ENCODE data around the gene SLC27A3.
"Not testable (repeated sequence)": the region's sequence is repeated elsewhere in the genome, so short reads cannot be mapped to it uniquely, and the experiment has no call there.

SLC27A3 gene

DNA sequence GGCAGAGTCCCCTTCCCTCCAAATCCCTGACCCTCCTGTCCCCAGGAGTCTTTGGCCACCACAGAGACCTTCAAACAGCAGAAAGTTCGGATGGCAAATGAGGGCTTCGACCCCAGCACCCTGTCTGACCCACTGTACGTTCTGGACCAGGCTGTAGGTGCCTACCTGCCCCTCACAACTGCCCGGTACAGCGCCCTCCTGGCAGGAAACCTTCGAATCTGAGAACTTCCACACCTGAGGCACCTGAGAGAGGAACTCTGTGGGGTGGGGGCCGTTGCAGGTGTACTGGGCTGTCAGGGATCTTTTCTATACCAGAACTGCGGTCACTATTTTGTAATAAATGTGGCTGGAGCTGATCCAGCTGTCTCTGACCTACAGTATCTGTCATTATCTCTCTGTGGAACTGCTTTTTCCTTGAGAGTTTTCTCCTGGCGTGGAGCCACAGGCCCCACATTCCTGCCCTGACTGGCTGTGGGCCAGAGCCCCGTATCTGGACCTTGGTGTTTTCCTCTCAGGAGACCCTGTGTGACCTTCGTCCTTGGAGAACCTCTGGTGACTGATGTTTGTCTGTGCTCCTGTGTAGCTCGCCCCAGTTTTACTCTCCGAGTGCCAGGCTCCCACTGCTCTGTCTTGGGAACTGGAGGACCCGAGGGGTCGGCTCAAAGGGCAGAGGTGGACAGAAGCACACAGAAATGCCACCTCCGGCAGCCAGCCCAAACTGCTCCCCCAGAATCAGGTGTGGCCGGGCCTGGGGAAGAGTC lies 4.8 kb downstream of the SLC27A3 start:
- no peak overlapping the region for H3K4me3 ChIP-seq (ENCODE audit: low read depth, low read length)

DNA sequence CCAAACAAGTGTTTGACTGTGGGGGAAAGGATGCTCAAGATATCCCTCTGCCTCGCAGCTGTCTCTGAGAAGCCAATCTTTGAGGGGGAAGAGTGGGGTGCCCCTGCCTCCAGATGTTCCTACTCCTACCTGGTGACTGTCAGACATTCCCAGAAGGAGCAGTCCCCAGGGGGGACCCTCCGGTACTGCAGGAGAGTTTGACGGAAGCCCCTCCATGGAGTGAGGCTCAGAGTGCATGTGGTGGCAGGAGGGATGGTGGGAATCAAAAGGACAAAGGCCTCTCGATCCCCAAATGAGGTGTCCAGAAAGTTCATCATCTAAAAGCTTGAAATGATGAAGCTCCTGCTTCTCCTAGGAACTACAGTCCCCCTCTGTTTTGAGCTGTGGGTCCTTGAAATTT lies 5.3 kb downstream of the SLC27A3 start:
- no peak overlapping the region for H3K4me3 ChIP-seq (ENCODE audit: low read depth, low read length)

DNA sequence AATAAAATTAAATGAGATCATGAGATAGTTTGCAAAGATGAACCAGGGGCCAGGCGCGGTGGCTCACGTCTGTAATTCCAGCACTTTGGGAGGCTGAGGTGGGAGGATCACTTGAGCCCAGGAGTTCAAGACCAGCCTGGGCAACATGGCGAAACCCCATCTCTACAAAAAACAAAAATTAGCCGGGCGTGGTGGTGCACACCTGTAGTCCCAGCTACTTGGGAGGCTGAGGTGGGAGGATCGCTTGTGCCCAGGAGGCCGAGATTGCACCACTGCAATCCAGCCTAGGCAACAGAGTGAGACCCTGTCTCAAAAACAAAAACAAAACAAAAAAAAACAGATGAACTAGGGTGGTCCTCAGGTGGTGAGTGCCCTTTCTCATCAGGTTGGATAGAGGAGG lies 7.4 kb downstream of the SLC27A3 start:
- not testable (repeated sequence) for H3K4me3 ChIP-seq (ENCODE audit: low read depth, low read length)

DNA sequence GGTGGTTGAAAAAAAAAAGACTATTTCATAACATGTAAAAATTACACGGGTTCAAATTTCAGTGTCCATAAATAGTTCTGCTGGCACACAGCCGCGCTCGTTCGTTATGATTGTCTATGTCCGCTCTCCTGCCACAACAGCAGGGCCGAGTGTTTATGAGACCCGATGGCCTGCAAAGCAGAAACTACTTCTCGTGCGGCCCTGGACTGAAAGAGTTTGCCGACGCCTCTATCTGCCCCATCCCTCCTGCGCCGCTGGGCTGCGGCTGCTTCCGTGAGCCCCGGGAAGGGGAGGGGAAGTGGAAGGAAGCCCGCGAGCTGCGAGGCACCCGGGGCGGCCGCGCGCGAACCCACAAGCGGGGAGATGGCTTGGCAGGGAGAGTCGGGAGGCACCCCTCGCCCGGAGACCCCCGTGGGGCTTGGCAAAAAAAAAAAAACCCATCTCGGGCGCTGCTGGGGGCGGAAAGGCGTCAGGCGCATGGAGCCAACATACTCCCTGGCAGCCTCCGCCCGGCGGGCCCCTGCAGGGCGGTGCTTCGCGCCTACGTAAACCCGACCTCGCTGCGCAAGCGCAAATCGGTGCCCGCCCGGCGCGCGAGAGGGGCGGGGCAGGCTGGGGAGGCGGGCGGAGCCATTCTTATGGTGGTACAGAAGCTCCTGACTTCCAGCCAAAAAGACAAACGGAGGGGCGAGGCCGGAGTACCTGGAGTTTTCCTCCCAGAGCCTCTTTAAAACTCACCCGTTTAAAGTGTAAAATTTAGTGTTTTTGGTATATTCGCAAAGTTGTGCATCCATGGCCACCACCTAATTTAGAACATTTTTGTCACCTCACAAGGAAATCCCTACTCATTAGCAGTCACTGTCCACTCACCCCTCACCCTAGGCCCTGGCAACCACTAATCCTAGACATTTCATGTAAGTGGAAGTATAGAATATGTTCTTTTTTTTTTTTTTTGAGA lies 8.3 kb downstream of the SLC27A3 start:
- H3K4me3 ChIP-seq (ENCODE audit: low read depth, low read length) = peak overlapping the region; percentile 67

DNA sequence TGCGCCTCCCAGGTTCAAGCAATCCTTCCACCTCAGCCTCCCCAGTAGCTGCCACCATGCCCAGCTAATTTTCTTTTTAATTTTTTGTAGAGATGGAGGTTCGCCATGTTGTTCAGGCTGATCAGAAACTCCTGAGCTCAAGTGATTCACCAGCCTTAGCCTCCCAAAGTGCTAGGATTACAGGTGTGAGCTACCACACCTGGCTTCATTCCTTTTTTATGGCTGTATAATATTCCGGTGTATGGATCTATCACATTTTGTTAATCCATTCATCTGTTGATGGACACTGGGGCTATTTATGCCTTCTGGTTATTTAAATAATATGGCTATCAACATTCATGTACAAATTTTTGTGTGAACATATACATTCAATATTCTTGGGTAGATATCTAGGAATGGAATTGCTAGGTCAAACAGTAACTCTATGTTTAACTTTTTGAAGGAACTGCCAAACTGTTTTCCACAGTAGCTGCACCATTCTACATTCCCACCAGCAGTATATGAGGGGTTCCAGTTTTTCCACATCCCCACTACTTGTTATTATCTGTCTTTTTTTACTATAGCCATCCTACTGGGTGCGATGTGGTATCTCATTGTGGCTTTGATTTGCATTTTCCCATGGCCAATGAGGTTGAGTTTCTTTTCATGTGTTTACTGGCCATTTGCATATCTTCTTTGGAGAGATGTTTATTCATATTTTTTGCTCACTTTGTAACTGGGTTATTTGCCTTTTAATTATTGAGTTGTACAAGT lies 11.0 kb downstream of the SLC27A3 start:
- H3K4me3 ChIP-seq (ENCODE audit: low read depth, low read length) = no peak overlapping the region

DNA sequence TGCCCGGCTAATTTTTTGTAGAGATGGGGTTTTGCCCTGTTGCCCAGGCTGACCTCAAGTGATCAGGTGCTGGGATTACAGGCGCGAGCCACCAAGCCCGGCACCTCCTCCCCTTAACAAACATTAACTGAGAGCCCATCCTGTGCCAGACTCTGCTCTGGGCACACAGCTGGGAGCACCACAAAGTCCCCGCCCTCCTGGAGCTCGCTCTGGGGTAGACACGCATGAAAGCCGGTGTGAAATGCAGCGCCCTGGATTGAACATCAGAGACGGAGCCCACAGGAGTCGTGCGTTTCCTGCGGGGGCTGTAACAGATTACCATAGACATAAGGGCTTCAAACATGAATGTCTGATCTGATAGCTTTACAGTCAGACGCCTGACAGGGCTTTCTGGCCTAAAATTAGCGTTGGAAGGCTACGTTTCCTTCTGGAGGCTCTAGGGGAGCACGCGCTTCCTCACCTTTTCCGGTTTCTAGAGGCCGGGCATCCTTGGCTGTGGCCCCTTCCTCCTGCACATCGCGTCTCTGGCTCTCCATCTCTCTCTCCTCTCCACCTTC lies 14.3 kb downstream of the SLC27A3 start:
- no peak overlapping the region for H3K4me3 ChIP-seq (ENCODE audit: low read depth, low read length)

DNA sequence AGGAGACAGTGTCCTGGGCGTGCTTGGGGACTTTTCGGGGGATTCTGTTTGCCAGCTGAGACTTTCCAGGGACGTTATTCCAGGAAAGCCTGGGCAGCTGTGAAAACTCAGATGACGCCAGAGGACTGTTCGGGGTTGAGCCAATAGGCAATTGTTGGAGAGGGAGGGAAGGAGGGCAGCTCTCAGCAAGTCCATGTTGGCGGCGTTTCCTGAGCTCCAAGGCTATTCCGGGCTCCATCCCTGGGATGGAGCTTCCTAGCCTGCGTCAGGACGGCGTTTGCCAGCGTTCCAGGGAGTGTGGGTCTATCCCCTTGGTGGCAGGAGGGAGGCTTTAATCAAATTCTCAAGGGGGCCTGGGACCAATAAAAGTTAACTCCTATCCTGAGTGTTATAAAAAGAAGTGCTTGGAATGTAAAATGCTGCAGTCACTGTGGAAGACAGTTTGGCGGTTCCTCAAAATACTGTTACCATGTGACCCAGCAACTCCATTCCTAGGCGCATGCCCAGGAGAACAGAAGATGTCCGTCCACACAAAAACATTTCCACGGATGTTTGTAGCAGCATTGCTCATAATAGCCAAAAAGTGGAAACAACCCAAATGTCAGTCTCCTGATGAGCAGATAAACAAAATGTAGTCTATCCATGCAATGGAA lies 15.2 kb downstream of the SLC27A3 start:
- H3K4me3 ChIP-seq (ENCODE audit: low read depth, low read length) = no peak overlapping the region

DNA sequence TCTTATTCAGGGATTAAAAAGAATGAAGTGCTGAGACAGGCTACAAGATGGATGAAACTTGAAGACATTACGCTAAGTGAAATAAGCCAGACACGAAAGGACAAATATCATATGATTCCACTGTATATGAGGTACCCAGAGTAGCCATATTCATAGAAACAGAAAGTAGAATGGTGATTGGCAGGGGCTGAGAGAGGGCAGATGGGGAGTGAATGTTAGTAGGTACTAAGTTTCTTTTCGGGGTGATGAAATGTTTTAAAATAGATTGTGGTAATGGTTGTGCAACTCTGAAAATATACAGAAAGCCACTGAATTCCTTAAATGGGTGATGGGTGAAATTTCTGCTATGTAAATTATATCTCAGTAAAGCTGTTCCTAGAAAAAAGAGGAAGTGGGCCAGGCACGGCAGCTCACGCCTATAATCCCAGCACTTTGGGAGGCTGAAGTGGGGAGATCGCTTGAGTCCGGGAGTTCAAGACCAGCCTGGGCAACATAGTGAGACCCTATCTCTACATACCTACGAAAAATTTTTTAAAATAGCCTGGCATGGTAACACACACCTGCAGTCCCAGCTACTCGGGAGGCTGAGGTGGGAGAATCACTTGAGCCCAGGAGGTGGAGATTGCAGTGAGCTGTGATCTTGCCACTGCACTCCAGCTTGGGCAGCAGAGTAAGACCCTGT lies 15.9 kb downstream of the SLC27A3 start:
- H3K4me3 ChIP-seq (ENCODE audit: low read depth, low read length) = no peak overlapping the region

DNA sequence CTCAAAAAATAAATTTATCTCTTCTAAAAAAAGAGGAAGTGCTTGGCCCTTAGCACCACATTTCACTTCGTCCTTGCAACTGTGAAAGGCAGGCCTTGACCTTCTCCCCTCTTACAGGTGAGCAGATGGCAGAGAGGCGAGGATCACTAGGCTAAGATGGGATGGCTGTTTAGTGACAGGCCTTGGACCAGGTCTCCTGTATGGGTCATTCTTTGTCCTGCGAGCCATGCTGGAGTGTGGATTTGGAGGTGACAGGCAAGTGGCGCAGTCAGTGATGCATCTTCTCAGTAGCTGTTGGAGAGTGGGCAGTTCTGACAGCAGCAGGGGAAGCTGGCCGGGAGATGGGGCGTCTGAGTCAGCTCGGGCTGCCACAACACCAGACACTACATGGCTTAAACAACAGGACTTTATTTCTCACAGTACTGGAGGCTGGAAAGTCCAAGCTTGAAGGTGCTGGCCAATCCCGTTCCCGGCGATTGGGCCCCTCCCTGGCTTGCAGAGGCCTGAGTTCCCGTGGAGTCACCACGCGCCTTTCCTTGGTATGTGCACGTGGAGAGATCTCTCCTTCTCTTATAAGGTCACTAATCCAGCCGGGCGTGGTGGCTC lies 16.5 kb downstream of the SLC27A3 start:
- no peak overlapping the region for H3K4me3 ChIP-seq (ENCODE audit: low read depth, low read length)

DNA sequence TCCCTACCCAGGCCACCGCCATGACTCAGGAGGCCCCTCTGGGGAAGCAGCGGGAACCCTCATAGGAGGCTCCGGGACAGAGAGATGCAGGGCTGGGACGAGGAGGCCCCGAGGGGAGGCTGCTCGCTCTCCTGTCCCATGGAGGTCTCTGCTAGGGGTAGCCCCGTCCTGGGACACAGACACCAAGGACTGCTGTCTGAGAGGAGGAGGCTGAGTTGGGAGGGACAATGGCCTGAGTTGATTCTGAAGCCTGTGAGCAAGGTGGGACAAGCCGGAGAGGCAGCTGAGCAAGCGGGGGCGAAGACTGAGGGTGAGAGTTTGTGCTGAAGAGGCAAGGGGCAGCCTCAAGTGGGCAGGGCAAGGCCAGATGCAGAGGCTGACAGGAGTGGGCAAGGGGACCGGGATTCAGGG lies 17.4 kb downstream of the SLC27A3 start:
- no peak overlapping the region for H3K4me3 ChIP-seq (ENCODE audit: low read depth, low read length)

DNA sequence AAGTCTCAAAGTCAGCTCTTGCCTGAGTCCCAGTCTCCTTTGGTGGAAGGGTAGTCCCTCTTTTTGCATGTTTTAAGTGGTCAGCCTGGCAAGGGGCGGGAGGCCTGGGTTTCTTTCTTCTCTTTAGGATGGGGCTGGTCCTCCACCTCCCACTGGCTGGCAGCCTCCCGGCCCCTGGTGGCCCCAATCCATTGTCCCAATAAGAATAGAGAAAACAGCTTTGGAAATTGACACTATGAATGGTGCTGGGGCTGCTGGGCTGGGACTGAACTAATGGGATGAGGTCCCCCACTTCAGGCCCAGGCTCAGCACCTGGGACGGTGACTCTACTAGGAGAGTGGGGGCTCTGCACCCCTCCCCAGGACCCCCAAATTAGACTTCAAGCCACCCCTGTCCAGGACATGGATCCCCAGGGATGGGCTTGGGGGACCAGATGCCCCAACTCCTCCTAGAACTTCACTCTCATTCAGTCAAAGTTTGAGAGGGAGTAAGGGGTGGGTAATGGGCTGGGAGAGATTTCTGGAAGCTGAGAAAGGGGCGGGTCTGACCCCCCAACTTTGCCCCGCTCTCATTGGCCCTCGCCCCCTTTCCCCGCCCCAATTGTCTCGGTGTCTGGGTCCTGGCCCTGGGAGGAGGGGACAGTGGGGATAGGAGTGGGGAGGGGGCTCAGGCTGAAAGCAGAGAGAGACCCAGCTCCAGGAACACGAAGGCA lies 18.2 kb downstream of the SLC27A3 start:
- H3K4me3 ChIP-seq (ENCODE audit: low read depth, low read length) = no peak overlapping the region

DNA sequence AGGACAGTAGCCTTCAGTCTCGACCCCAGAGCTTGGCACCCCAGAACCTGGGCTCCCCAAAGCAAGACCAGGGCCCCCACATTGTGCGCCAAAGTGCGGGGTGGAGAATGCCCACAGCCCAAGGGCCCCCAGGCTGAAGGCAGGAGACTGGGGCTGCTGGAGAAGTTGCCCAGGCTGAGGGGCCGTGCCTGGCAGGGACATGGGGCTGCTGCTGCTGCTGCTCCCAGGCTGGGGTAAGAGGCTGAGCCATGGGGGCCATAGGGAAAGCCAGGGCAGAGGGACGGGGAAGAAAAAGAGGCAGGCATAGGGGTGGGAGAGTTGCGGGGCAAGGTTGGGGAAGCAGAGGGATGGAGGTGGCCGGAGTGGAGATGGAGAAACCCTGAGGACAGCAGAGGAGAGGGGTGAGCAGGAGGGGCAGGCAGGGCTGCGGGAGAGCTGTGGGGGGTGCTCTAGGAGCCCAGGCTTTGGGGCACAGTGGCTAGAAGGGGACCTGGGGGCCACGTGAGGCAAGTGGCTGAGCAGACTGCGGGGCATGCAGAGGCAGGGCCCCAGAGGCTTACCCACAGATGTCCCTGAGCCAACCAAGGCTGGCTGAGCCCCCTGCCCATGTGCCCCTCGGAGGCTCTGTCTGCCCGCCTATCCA lies 18.9 kb downstream of the SLC27A3 start:
- no peak overlapping the region for H3K4me3 ChIP-seq (ENCODE audit: low read depth, low read length)

DNA sequence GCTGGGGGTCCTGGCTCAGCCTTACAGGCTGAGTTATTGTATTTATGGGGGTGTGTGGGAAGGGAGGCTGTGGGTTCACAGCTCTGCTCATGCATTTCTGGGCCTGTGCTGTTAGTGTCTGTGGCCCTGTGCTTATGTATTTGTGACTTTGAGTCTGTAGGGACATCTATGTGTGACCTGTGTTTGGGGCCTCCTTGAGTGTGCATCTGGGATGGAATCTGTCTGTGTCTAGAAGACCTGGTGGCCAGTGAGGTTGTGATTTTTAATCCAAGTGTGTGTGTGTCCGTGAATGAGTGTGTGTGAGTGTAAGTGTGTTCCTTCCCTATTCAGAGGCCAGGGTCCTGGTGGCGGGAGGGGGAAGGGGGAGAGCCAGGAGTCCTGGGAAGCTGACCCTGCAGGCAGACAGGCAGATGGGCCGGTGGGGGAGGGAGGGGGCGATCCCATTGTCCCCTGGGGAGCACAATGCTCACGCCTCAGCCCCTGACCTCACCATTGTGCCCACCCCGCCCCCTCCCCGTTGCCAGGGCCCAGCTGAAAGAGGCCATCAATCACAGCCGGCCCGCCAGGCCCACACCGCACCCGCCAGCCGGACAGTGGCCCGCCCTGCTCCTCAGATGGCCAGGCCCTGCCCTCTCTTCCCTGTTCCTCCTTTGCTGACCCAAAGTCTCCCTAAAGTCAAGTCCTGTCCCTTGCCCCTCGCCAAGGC lies 19.6 kb downstream of the SLC27A3 start:
- no peak overlapping the region for H3K4me3 ChIP-seq (ENCODE audit: low read depth, low read length)

DNA sequence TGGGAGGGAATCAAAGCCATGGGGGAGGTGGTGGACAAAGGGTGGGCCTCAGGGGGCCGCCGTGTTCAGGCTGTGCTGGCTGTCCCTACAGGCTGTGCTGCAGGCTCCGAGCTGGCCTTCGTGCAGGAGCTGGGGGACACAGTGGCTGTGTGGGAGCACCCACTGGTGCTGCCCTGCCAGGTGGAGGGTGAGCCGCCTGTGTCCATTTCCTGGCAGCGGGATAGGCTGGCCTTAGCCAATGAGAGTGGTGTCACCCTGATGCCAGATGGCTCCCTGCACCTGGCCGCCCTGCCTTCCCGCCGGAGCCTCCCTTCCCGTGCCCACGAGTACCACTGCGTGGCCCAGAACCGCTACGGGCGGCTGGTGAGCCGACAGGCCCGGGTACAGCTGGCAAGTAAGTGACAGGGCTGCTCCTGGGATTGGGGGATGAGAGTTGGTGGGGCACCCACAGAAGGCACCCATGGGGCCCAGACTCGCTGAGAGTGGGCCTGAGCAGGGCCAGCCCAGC lies 20.2 kb downstream of the SLC27A3 start:
- no peak overlapping the region for H3K4me3 ChIP-seq (ENCODE audit: low read depth, low read length)

DNA sequence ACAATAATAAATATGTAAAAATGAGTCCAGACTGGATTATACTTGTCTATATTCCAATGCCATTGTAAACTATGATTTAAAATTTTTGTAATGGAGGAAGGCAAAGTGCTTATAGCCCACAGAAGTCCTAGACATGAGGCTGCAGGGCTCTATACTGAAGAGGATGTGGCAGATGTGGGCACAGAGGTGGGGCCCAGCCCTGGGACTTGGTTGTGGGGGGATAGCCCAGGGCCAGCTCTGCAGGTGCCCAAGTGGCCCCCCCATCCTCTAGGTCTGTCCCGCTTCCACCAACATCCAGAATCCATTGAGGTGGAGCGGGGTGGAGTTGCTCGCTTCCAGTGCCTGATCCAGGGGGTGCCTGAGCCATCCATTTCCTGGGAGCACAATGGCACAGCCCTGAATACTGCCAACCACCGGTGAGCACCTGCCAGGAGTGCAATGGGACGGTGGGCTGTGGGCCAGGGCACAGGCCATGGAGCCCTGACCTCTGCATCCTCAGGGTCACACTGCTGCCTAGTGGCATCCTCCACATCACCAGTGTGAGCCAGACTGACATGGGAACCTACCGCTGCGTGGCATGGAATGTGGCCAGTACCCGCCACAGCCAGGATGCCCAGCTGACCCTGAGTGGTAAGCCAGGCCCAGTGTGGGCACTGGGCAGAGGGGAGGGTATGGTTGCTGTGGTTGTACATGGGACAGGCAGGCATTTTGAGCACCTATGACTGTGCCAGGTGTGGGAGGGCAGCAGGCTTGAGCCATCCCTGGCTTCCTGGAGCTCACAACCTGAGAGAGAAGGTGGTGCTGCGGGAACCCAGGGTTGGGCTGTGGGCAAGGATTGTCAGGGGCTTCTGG lies 21.0 kb downstream of the SLC27A3 start:
- no peak overlapping the region for H3K4me3 ChIP-seq (ENCODE audit: low read depth, low read length)

DNA sequence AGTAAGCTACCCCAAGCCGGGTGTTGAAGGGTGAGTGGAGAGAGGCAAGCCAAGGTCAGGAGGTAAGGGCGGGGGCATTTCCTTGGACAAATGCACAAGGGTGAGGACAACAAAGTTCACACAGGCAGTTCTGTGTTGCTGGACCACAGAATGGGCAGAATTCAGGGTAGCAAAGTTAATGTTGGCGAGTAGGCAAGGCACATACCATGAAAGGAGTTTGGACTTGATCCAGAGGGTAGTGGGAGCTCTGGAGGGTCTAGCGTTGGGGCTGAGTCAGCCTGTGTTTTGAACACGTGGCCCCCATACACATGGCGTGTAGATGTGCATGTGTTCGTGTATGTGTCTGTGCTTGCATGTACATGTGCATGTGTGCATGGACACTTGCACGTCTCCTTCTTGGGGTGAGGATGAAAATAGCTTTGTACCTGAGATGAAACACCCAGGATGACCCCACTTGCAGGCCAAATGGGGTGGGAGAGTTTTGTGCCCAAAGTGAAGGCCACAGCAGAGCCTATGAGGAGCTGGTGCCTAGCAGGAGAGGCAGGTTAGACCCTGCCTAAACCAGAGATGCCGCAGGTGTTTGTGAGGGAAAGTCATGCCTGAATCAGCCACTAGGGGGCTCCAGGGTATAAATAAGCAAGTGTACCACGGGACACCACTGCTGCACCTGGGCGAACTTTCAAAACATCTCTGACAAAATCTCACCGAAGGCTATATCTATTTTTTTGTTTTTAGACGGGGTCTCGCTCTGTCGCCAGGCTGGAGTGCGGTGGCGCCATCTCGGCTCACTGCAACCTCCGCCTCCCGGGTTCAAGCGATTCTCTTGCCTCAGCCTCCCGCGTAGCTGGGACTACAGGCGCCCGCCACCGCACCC lies 21.8 kb downstream of the SLC27A3 start:
- H3K4me3 ChIP-seq (ENCODE audit: low read depth, low read length) = no peak overlapping the region

All from iPS-11a (cell line).